NCI-H146 (cell line): ENCODE measurements around the gene OR13C8.

Experiments used
- DNase-seq: peaks from one replicate; lab custom pipeline; 2025; lab: John Stamatoyannopoulos, UW

OR13C8 gene

GRCh38 chr9:104611213-104611612 is 42.2 kb downstream of the OR13C8 start:
- no peak for DNase-seq

DNA sequence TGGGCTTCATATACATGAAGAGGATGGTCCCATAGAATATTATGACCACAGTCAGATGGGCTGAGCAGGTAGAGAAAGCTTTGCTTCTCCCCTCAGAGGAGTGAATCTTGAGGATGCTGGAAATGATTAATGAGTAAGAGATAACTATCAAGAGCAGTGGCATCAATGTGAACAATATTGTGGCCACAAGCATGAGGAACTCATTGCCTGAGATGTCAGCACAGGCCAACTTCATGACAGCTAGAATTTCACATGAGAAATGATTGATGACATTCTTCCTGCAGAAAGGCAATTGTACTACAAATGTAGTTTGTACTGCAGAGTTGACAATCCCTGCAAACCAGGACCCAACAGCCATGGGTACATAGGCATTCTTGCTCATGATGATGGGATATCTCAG is 48.5 kb downstream of the OR13C8 start:
- no peak for DNase-seq

GRCh38 chr9:104618104-104618503 is 49.1 kb downstream of the OR13C8 start, which contains the start of gene OR13C9:
OR13C9 (minus strand) TSS chr9:104618204; CDS start chr9:104618204, 0 bp downstream.
- no peak for DNase-seq
